GM19035 (cell line): Measurements from ENCODE around the gene ZXDB.
"Not testable (repeated sequence)": the region's sequence is repeated elsewhere in the genome, so short reads cannot be mapped to it uniquely, and the experiment has no call there.

Experiments used
- ATAC-seq: cut with Tn5 transposase; IDR thresholded peaks from one replicate; pipeline ENCODE4 v1.9.1; 2021; ENCODE audit not compliant: unreplicated experiment

The ZXDB gene

GRCh38 chrX:57591284-57592159, at the start of gene ZXDB:
TSS of gene ZXDB (plus strand) at chrX:57592011. CDS start at chrX:57592049, 38 bp downstream.
- peak; percentile 52 for ATAC-seq

- ATAC-seq: no peak
These were observed 26.6 kb upstream of the ZXDB start for GRCh38 chrX:57565198-57565597.

GRCh38 chrX:57573754-57574153, 18.1 kb upstream of the ZXDB start:
- no peak for ATAC-seq

- not testable (repeated sequence) for ATAC-seq
These were observed 8.9 kb upstream of the ZXDB start for GRCh38 chrX:57582948-57583347.

GRCh38 chrX:57583477-57583876, 8.3 kb upstream of the ZXDB start:
- no peak for ATAC-seq

GRCh38 chrX:57586360-57586759, 5.5 kb upstream of the ZXDB start:
- ATAC-seq: no peak

GRCh38 chrX:57587062-57587461, 4.7 kb upstream of the ZXDB start:
- no peak for ATAC-seq

GRCh38 chrX:57587607-57588006, 4.2 kb upstream of the ZXDB start:
- ATAC-seq: no peak

- ATAC-seq: peak; percentile 82
These were observed 516 bp downstream of the ZXDB start for GRCh38 chrX:57592160-57592893.

- peak; percentile 37 for ATAC-seq
These were observed 1.0 kb downstream of the ZXDB start for GRCh38 chrX:57592894-57593215.

- no peak for ATAC-seq
These were observed 3.6 kb downstream of the ZXDB start for GRCh38 chrX:57595381-57595811.

- no peak for ATAC-seq
These were observed 4.3 kb downstream of the ZXDB start for GRCh38 chrX:57596109-57596508.

- ATAC-seq: no peak
These were observed 4.7 kb downstream of the ZXDB start for GRCh38 chrX:57596516-57596915.

- ATAC-seq: no peak
These were observed 15.7 kb downstream of the ZXDB start for GRCh38 chrX:57607295-57608187.

- not testable (repeated sequence) for ATAC-seq
These were observed 21.5 kb downstream of the ZXDB start for GRCh38 chrX:57613351-57613750.

- not testable (repeated sequence) for ATAC-seq
These were observed 37.6 kb downstream of the ZXDB start for GRCh38 chrX:57629438-57629837.

- no peak for ATAC-seq
These were observed 48.8 kb downstream of the ZXDB start for GRCh38 chrX:57640674-57641016.

- no peak for ATAC-seq
These were observed 49.5 kb downstream of the ZXDB start for GRCh38 chrX:57641338-57641737.

- ATAC-seq: no peak
These were observed 51.9 kb downstream of the ZXDB start for GRCh38 chrX:57643698-57644097.

GRCh38 chrX:57647020-57647419, 55.2 kb downstream of the ZXDB start:
- ATAC-seq: no peak
